Astrocyte (in vitro differentiated cells and primary cell): ENCODE results near the gene UNC5C. TPM values are rescaled to one million over a fixed set of nuclear protein-coding genes. Genes with fewer than 3 reads are reported as not detected.

Experiments used
- DNase-seq: peaks from one replicate; pipeline ENCODE4 v3.0.0-alpha.2; 2010; ENCODE audit warnings: low read depth
- FAIRE-seq: peaks from 2 replicates; lab custom pipeline; 2011; peaks lifted over from hg19 to GRCh38; lab: Jason Lieb, UNC
- H2AFZ ChIP-seq: 2 replicates; pipeline ENCODE4 v1.6.0; 2012; ENCODE audit warnings: low read depth, low read length, inconsistent platforms
- H3K27ac ChIP-seq: 2 replicates; pipeline ENCODE4 v1.5.1; 2011; ENCODE audit warnings: low read depth, low read length, inconsistent platforms
- H3K27me3 ChIP-seq: 2 replicates; pipeline ENCODE4 v1.6.0; 2011; ENCODE audit warnings: low read length, inconsistent platforms; ENCODE audit not compliant: insufficient read depth
- H3K36me3 ChIP-seq: 2 replicates; pipeline ENCODE4 v1.5.1; 2011; ENCODE audit warnings: low read length, inconsistent platforms; ENCODE audit not compliant: insufficient read depth
- H3K4me1 ChIP-seq: 2 replicates; pipeline ENCODE4 v1.5.1; 2011; ENCODE audit warnings: low read length, inconsistent platforms; ENCODE audit not compliant: insufficient read depth
- H3K4me2 ChIP-seq: 2 replicates; pipeline ENCODE4 v1.6.0; 2012; ENCODE audit warnings: low read length, inconsistent platforms
- H3K4me3 ChIP-seq: 2 replicates; pipeline ENCODE4 v1.5.1; 2011; ENCODE audit warnings: low read depth, mild to moderate bottlenecking, low read length, inconsistent platforms; ENCODE audit not compliant: insufficient read depth
- H3K79me2 ChIP-seq: 2 replicates; pipeline ENCODE4 v1.6.0; 2012; ENCODE audit warnings: mild to moderate bottlenecking, low read length, inconsistent platforms; ENCODE audit not compliant: insufficient read depth
- H3K9ac ChIP-seq: 2 replicates; pipeline ENCODE4 v1.6.0; 2012; ENCODE audit warnings: mild to moderate bottlenecking, low read length, inconsistent platforms
- H3K9me3 ChIP-seq: 2 replicates; pipeline ENCODE4 v1.5.1; 2012; ENCODE audit warnings: low read depth, mild to moderate bottlenecking, low read length, inconsistent platforms; ENCODE audit not compliant: insufficient read depth
- H4K20me1 ChIP-seq: 2 replicates; pipeline ENCODE4 v1.6.0; 2012; ENCODE audit warnings: low read length, inconsistent platforms; ENCODE audit not compliant: insufficient read depth
- H3K27ac Mint-ChIP-seq: one replicate; pipeline ENCODE4 v1.8.0; 2021; ENCODE audit warnings: mild to moderate bottlenecking, mixed read lengths; ENCODE audit not compliant: unreplicated experiment
- H3K27me3 Mint-ChIP-seq: one replicate; pipeline ENCODE4 v1.8.0; 2021; ENCODE audit warnings: low read depth, mixed read lengths; ENCODE audit not compliant: unreplicated experiment
- H3K36me3 Mint-ChIP-seq: one replicate; pipeline ENCODE4 v1.8.0; 2021; ENCODE audit warnings: low read depth, mixed read lengths; ENCODE audit not compliant: unreplicated experiment
- H3K4me1 Mint-ChIP-seq: one replicate; pipeline ENCODE4 v1.8.0; 2021; ENCODE audit warnings: low read depth, mixed read lengths; ENCODE audit not compliant: unreplicated experiment
- H3K4me3 Mint-ChIP-seq: one replicate; pipeline ENCODE4 v1.8.0; 2021; ENCODE audit warnings: mild to moderate bottlenecking, moderate library complexity, mixed read lengths; ENCODE audit not compliant: unreplicated experiment
- H3K9me3 Mint-ChIP-seq: one replicate; pipeline ENCODE4 v1.8.0; 2021; ENCODE audit warnings: mild to moderate bottlenecking, mixed read lengths; ENCODE audit not compliant: unreplicated experiment
- EZH2 ChIP-seq: IDR thresholded peaks from 2 replicates; pipeline ENCODE4 v1.6.1; 2012; ENCODE audit warnings: mild to moderate bottlenecking, low read length, inconsistent platforms; ENCODE audit not compliant: insufficient read depth
- total RNA-seq: library from RNA; stranded (reverse); gene quantifications from 2 replicates; pipeline ENCODE4 v1.2.1, GENCODE V29; 2021
- TF ChIP-seq, protein P1 (sequence below): IDR thresholded peaks from 2 replicates; pipeline ENCODE4 v1.5.1; 2011; ENCODE audit warnings: low read depth, mild to moderate bottlenecking, inconsistent platforms, low read length, moderate library complexity; ENCODE audit not compliant: insufficient read depth

The UNC5C gene
- total RNA-seq, 1 donor from 2014 or later, result 3.1 TPM

DNA sequence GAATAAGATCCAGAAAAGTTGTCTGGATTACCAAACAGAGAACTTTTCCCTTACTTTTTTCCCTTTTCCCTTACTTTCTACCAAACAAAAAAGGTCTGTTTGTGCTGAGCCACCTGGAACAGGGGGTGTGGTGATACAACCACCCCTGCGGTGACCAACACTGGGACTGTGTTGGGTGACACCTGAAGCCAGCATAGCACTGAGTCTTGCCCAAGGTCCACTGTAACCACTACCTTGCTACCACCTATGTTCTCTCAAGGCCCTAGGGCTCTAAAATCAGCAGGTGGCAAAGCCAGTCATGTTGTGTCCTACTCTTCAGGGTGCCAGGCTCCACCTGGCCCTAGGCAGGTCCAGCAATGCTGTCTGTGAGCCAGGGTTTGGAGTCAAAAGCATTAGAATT is 22.8 kb upstream of the UNC5C start:
- H2AFZ ChIP-seq, result no peak overlapping the region

DNA sequence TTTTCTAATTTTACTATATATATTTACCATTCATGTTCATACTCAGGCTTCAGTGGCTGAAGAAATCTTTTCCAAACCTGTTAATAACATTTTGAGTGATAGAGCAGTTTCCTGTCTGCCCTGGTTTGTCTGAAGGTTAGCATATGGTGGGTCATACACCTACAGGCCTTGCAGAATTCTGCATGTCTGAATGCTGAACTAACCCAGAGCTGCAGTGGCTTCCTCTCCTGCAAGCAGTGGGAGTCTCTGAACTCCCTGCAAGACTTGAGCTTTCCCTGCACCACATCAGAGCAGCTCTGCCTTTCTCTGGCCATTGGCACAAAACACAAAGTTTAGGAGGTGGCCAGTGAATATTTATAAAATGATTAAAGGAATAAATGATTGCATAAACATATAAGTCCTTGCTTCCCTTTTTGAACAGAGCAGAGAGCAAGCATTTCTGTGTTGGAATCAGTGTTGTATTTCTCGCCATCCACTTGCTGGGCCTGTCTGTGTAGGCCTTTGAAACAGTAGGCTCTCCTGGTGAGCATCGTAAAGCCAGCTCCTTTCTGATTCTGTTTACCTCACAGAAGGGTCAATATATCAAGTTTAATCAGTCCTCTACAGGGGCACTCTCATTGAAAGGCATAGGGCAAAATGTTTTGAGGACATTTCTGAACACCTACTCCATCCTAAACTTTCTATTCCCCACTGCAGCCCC is 15.0 kb upstream of the UNC5C start:
- H3K9ac ChIP-seq, result no peak overlapping the region
- H2AFZ ChIP-seq, result no peak overlapping the region
- no peak overlapping the region for H3K4me3 ChIP-seq
- no peaks in the 10 kb centered on the region for H3K36me3 Mint-ChIP-seq
- H3K27ac ChIP-seq, result no peak overlapping the region
- DNase-seq (no peak), FAIRE-seq (no peak)
- no peak overlapping the region for H3K4me2 ChIP-seq
- no peaks in the 10 kb centered on the region for H4K20me1 ChIP-seq
- peaks cover 1% of the 10 kb centered on the region for H3K4me1 Mint-ChIP-seq
- no peaks in the 10 kb centered on the region for H3K27me3 Mint-ChIP-seq
- no peak overlapping the region for H3K4me3 Mint-ChIP-seq
- H3K9me3 Mint-ChIP-seq, result no peaks in the 10 kb centered on the region
- TF ChIP-seq, protein P1, sequence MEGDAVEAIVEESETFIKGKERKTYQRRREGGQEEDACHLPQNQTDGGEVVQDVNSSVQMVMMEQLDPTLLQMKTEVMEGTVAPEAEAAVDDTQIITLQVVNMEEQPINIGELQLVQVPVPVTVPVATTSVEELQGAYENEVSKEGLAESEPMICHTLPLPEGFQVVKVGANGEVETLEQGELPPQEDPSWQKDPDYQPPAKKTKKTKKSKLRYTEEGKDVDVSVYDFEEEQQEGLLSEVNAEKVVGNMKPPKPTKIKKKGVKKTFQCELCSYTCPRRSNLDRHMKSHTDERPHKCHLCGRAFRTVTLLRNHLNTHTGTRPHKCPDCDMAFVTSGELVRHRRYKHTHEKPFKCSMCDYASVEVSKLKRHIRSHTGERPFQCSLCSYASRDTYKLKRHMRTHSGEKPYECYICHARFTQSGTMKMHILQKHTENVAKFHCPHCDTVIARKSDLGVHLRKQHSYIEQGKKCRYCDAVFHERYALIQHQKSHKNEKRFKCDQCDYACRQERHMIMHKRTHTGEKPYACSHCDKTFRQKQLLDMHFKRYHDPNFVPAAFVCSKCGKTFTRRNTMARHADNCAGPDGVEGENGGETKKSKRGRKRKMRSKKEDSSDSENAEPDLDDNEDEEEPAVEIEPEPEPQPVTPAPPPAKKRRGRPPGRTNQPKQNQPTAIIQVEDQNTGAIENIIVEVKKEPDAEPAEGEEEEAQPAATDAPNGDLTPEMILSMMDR, result no peak
- no peak overlapping the region for H3K27ac Mint-ChIP-seq
- H3K36me3 ChIP-seq, result no peaks in the 10 kb centered on the region
- H3K4me1 ChIP-seq, result no peaks in the 10 kb centered on the region
- no peaks in the 10 kb centered on the region for H3K79me2 ChIP-seq
- no peaks in the 10 kb centered on the region for H3K9me3 ChIP-seq
- H3K27me3 ChIP-seq, result no peaks in the 10 kb centered on the region

More for the DNA sequence above, 22.8 kb upstream of the UNC5C start:
- Mint-ChIP-seq H3K27ac (no peak overlapping the region), H3K4me1 (peaks cover 6% of the 10 kb centered on the region), H3K36me3 (no peaks in the 10 kb centered on the region), H3K4me3 (no peak overlapping the region), H3K27me3 (no peaks in the 10 kb centered on the region), H3K9me3 (peaks cover 6% of the 10 kb centered on the region)
- no peak overlapping the region for H3K4me2 ChIP-seq
- H3K9me3 ChIP-seq, result peaks cover 4% of the 10 kb centered on the region
- H4K20me1 ChIP-seq, result no peaks in the 10 kb centered on the region
- FAIRE-seq (no peak), DNase-seq (no peak)
- H3K79me2 ChIP-seq, result no peaks in the 10 kb centered on the region
- no peaks in the 10 kb centered on the region for H3K4me1 ChIP-seq
- H3K4me3 ChIP-seq, result no peak overlapping the region
- no peak for TF ChIP-seq EZH2
- TF ChIP-seq, protein P1, result no peak
- H3K36me3 ChIP-seq, result no peaks in the 10 kb centered on the region
- H3K27ac ChIP-seq, result no peak overlapping the region
- no peak overlapping the region for H3K9ac ChIP-seq
- no peaks in the 10 kb centered on the region for H3K27me3 ChIP-seq

DNA sequence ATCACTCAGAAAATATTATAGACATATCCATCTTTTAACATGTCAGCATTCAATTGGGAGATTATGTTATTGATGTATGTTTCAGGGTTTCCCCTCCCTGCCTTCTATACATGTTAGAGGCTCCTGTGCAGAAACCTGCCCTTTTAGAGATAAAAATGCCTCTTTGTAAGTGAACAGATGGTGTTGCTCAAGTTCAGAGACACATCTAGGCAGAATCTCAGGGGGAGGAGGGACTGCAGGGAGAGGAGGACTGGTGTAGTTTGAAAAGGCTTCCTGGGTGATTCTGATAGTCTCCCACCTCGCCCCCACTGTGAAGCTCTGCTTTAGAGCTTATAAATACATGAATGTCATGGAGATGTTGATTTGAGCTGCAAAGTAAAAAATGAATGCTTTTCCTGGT is 12.0 kb upstream of the UNC5C start:
- peaks cover 1% of the 10 kb centered on the region for H3K4me1 Mint-ChIP-seq
- Histone ChIP-seq H3K36me3 (no peaks in the 10 kb centered on the region), H3K4me2 (no peak overlapping the region), H3K27me3 (no peaks in the 10 kb centered on the region), H3K4me1 (no peaks in the 10 kb centered on the region), H4K20me1 (no peaks in the 10 kb centered on the region), H3K4me3 (no peak overlapping the region), H2AFZ (no peak overlapping the region), H3K79me2 (no peaks in the 10 kb centered on the region), H3K9me3 (no peaks in the 10 kb centered on the region), H3K27ac (no peak overlapping the region), H3K9ac (no peak overlapping the region)
- H3K27me3 Mint-ChIP-seq, result no peaks in the 10 kb centered on the region
- TF ChIP-seq, protein P1, result no peak
- TF ChIP-seq EZH2, result no peak
- H3K36me3 Mint-ChIP-seq, result no peaks in the 10 kb centered on the region
- no peak for FAIRE-seq
- no peak overlapping the region for H3K27ac Mint-ChIP-seq
- no peak overlapping the region for H3K4me3 Mint-ChIP-seq
- no peak for DNase-seq
- no peaks in the 10 kb centered on the region for H3K9me3 Mint-ChIP-seq
